H54 (cell line): ENCODE results near the gene TIMM8A.

Experiments used
- DNase-seq: peaks from one replicate; pipeline ENCODE4 v3.0.0; 2011; ENCODE audit warnings: low spot score, mixed read lengths; ENCODE audit not compliant: insufficient read length
- FAIRE-seq: peaks from 3 replicates; lab custom pipeline; 2011; peaks lifted over from hg19 to GRCh38; lab: Jason Lieb, UNC
- POLR2A ChIP-seq: IDR thresholded peaks from 2 replicates; pipeline ENCODE4 v1.6.1; 2011; ENCODE audit warnings: low read depth, mild to moderate bottlenecking, low read length

The TIMM8A gene

GRCh38 chrX:101303790-101304189 is 44.8 kb downstream of the TIMM8A start:
- DNase-seq (no peak), FAIRE-seq (no peak)
- no peak for TF ChIP-seq POLR2A
